Kidney capillary endothelial cell (primary cell): Measurements from ENCODE around the gene AMOTL1.

Experiments
- DNase-seq: peaks from one replicate; pipeline ENCODE4 v3.0.0-alpha.2; 2018; ENCODE audit warnings: low spot score

The AMOTL1 gene

DNA sequence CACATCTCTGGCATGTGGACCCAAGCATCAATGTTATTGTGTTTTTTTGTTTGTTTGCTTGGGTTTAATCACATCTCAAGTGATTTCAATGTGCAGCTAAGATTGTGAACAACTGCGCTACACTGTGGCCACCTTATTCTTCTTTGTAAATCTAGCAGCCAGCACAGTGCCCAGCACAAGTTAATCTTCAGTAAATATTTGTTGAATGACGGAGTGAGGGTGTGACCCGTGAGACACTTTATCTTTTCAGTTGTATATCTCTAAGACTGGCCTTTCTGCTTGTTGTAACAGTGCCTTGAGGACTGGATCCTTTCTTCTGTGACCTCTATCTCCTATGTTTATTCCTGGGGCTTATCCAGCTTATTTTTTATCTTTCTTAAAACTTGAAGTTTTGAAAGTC lies 21.4 kb upstream of the AMOTL1 start:
- no peak for DNase-seq

GRCh38 chr11:94747146-94747545 lies 21.0 kb upstream of the AMOTL1 start:
- DNase-seq = no peak

- no peak for DNase-seq
Observed at GRCh38 chr11:94747601-94748041, 20.5 kb upstream of the AMOTL1 start.

GRCh38 chr11:94749369-94749768 lies 18.8 kb upstream of the AMOTL1 start:
- DNase-seq = peak; percentile 85

DNA sequence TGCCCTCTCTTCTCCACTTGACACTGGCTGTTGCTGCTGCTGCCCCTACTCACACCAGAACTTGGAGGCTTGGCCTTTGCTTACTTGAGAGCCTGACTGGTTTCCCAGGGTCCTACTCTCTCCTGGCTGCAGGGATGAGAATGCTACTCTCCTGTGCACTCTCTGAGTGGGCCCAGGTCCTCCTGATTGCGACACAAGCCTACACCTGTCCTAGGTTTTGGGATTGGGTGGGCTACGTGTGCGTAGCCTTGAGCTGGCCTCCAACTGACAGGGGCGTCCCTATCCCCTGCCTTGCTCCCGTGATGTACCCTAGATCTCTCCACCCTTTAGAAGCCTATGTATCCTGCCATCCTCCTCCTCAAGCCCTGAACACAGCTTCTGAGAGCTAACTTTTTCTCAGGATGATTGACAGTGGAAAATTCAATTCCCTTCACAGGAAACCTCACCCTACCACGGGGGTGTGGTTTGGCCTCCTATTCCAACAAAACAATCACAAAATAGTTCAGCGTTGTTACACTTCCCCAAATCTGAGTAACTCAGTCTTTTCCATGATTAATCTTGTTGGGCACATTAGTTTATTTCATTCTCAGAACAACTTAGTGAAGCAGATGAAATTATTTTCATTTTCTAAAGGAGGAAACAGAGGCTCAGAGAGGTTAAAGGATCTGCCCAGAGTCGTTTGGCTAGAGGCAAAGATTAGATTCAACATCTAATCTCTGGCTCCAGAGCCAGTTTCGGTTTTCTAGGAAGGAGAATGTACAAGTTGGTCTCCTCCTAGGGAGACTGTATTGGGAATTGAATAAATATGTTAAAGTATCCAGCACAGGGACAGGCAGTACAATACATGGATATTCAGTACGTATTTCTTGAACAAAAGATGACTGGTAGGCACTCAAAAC lies 17.6 kb upstream of the AMOTL1 start:
- no peak for DNase-seq

GRCh38 chr11:94751218-94751609 lies 16.9 kb upstream of the AMOTL1 start:
- DNase-seq = no peak

DNA sequence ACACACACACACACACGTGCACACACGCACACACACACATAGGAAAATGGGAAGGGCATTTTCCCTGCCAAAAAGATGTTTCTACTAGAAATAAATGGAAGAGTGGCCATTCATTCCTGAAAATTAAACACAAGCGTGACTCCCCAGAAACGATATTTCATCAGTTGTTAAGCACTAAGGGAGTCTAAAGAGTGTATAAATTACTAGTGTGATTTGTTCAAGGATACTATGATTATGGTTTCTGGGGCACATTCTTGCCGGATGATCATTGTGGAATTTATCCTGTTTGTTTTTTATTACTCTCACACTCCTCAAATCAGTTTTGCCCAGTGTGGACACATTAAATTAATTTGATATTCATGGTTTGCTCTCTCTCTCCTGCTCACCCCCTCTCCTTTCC lies 16.4 kb upstream of the AMOTL1 start:
- DNase-seq = no peak

DNA sequence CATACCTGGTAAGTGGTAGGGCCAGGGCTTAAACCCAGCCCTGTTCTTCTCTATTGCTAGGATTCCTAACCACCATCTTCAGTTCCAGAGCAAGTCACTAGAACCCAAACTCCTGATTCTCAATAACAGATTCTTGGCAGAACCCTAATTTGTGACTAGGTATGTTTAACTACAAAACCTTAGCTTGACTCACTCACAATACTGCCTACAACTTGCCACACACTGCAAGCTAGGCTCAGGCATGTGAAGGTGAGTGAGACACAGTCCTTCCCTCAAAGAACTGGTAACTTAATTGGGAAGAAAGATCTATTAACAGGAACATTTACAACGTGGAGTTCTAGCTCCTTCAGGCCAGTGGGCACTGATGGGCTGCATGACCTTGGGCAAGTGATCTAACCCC lies 14.5 kb upstream of the AMOTL1 start:
- no peak for DNase-seq

DNA sequence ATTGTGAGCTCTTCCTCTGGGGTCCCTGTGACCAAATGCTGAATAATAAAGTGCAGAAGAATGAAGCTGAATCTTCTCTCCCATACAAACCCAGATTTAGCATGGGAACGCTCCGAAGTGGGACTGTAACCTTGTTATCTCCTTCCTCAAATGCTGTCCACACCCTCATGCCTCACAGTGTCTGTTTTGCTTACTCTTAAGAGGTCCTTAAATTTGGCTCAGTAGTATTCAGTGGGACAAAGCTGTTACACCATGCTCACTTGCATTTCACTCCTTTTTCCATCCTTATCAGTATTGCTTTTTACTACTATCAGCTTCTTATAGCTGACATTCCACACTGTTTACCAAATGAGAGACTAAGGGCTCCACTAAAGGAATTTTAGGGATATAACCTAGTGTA lies 13.8 kb upstream of the AMOTL1 start:
- DNase-seq = no peak

GRCh38 chr11:94754819-94755218 lies 13.3 kb upstream of the AMOTL1 start:
- no peak for DNase-seq

- DNase-seq = no peak
Observed at GRCh38 chr11:94755494-94755893, 12.7 kb upstream of the AMOTL1 start.

- no peak for DNase-seq
Observed at GRCh38 chr11:94757037-94757735, 11.0 kb upstream of the AMOTL1 start.

DNA sequence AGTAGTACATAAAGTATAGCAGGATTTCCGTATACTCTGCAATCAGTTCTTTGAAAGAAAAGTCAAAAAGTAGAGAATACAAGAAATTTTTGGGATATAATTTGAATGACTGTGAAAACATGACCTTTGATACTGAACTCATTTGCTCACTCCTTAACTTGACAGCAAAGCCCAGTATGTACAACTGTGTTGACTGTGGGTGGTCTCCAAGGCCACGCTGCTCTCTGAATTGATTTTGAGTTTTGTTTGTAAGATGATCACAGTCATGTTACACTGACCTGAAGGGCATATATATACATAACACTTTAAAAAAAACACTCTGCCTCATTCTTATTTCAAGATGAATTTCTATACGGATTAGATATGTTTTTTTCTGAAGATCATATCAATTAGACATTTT lies 9.5 kb upstream of the AMOTL1 start:
- DNase-seq = no peak

DNA sequence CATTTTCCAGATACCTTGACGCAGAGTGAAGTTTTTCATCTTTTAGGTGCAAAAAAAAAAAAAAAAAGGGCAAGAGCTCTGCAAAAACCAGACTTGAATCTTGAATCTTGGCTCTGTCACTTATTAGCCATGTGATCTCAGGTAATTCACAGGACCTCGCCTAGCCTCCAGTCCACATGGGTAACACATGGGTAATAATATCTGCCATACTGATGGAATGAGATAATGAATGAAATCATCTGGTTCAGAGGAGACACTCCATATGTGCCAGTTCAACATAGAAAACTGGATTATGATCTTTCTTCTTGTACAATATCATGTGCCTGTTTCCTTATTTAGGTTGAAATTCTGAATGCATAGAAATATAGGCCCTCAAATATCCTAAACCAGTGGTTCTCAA lies 8.6 kb upstream of the AMOTL1 start:
- no peak for DNase-seq

- no peak for DNase-seq
Observed at GRCh38 chr11:94760296-94760695, 7.9 kb upstream of the AMOTL1 start.

- DNase-seq = no peak
Observed at GRCh38 chr11:94762208-94762607, 5.9 kb upstream of the AMOTL1 start.

DNA sequence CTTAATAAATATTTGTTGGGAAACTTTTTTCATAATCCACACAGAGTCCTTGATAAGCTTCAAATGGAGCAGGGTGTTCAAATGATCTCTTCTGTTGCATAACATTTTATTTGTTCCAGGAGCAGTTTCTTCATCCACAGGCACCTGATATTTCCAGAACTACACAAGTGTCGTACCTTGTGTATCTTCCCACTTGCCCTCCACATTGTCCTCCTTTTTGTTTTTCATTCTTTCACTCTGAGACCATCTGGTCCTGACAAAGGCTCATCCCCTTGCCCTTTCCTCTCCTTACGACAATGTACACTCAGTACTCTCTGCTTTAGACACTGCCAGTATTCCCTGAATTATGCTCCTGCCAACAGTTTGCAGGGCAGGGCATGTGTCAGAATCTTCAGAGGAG lies 5.2 kb upstream of the AMOTL1 start:
- DNase-seq = no peak

- DNase-seq = no peak
Observed at GRCh38 chr11:94766713-94767206, 1.4 kb upstream of the AMOTL1 start.

- DNase-seq = no peak
Observed at GRCh38 chr11:94767291-94767690, 865 bp upstream of the AMOTL1 start.

DNA sequence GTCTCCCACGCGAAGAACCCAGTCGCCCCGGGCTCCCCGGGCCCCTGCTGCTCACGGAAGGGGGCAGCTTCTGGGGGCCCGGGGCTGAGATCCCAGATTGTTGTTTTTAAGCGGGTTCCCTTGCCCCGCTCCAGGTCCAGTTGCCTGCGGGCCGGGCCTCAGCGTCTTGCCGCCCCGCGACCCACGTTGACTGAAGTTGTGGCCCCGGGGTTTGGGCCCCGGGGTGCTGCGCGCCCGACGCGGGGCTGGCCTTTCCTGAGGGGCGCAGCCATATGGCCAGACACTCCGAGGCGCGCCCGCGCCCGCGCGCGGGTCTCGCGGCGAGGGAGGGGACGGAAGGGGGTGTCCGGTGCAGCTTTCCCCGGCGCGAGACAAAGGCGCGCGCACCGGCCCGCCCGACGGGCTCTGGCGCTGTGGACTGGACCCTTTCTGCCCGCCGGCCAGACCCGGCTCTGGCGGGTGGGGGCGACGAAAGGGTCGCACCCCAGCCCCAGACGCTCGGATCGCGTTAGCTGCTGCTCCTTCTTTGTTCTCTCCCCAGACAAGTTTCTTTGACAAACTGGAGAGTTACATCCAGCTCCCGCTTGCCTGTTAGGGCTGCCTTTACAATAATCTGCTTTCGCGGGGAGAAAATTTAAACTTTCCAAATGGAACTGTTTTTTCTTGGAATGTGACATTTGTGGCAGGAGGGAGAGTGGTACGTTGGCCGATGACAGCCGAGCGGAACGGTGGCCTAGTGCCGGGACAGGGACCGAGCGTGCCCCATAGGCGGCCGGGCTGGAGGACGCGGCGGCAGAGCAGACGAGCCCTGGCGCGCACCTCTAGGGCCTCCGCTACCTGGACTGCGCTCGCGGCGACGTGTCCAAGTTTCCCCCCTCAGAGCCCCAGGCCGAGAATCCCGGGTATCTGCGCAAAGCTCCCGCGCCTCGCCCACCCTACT lies 716 bp downstream of the AMOTL1 start:
- no peak for DNase-seq

- DNase-seq = no peak
Observed at GRCh38 chr11:94769880-94770279, 1.7 kb downstream of the AMOTL1 start.

DNA sequence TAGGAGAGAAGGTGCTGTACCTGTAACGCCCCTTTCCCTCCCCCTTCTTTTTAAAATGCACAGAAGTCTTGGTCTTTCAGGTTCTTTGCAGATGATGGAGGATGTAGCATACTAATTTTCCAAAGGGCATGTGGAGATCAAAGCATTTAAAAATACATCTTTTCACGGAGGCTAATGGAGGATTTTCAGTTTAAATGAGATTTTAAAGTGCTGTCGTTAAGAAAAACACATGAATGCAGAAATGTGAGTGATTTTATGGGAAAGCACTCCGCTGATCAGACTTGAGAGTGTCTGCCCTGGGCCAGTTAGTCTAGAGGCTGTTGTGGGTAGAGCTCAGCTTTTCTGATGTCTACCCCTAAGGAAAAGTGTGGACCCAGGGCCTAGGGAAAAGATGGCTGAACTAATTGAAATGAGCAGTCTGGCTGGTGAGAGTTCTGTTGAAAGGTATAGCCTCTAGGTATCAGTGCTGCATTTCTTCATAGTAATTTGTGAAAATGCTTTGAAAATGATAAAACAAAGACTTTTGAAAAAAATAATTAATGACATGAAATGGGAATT lies 2.5 kb downstream of the AMOTL1 start:
- DNase-seq = no peak
